HG02981 (cell line): Measurements from ENCODE around the gene CD163L1.
A peak's percentile ranks its signal among the peaks of the same experiment; 100 is the strongest.

Source experiments
- ATAC-seq: cut with Tn5 transposase; IDR thresholded peaks from one replicate; pipeline ENCODE4 v1.9.1; 2021; ENCODE audit warnings: mild to moderate bottlenecking, moderate library complexity; ENCODE audit not compliant: unreplicated experiment

CD163L1 gene

GRCh38 chr12:7411343-7411742, 32.6 kb downstream of the CD163L1 start:
- no peak for ATAC-seq

GRCh38 chr12:7404275-7404674, 39.7 kb downstream of the CD163L1 start:
- no peak for ATAC-seq

GRCh38 chr12:7403466-7403865, 40.5 kb downstream of the CD163L1 start:
- ATAC-seq, result no peak

- no peak for ATAC-seq
Measured at GRCh38 chr12:7399089-7399488, 44.9 kb downstream of the CD163L1 start.

- ATAC-seq, result no peak
Measured at GRCh38 chr12:7396418-7396817, 47.5 kb downstream of the CD163L1 start.

- ATAC-seq, result no peak
Measured at GRCh38 chr12:7395950-7396349, 48.0 kb downstream of the CD163L1 start.

GRCh38 chr12:7387289-7387688, 56.7 kb downstream of the CD163L1 start:
- ATAC-seq, result no peak

GRCh38 chr12:7383157-7383556, 60.8 kb downstream of the CD163L1 start:
- ATAC-seq, result no peak

GRCh38 chr12:7376196-7376595, 67.8 kb downstream of the CD163L1 start:
- no peak for ATAC-seq

GRCh38 chr12:7375145-7375543, 68.8 kb downstream of the CD163L1 start:
- no peak for ATAC-seq

- ATAC-seq, result no peak
Measured at GRCh38 chr12:7374423-7375144, 69.4 kb downstream of the CD163L1 start.

- no peak for ATAC-seq
Measured at GRCh38 chr12:7373226-7373625, 70.7 kb downstream of the CD163L1 start.

GRCh38 chr12:7369274-7369729, 74.7 kb downstream of the CD163L1 start:
- ATAC-seq, result peak; percentile 87

- no peak for ATAC-seq
Measured at GRCh38 chr12:7362734-7363133, 81.2 kb downstream of the CD163L1 start.

- ATAC-seq, result no peak
Measured at GRCh38 chr12:7361265-7361664, 82.7 kb downstream of the CD163L1 start.

GRCh38 chr12:7354529-7354928, 89.4 kb downstream of the CD163L1 start:
- ATAC-seq, result no peak

GRCh38 chr12:7352661-7353060, 91.3 kb downstream of the CD163L1 start:
- ATAC-seq, result no peak

GRCh38 chr12:7351177-7351576, 92.8 kb downstream of the CD163L1 start:
- ATAC-seq, result no peak

- ATAC-seq, result no peak
Measured at GRCh38 chr12:7349418-7349817, 94.5 kb downstream of the CD163L1 start.

GRCh38 chr12:7346551-7347225, 97.3 kb downstream of the CD163L1 start:
- no peak for ATAC-seq

GRCh38 chr12:7344833-7345606, 98.9 kb downstream of the CD163L1 start:
- ATAC-seq, result no peak

- no peak for ATAC-seq
Measured at GRCh38 chr12:7339675-7340074, 104.3 kb downstream of the CD163L1 start.
